GM12873 (cell line): ENCODE results near the gene MDN1.

Source experiments
- TF ChIP-seq, protein P1 (sequence below): IDR thresholded peaks from 2 replicates; pipeline ENCODE4 v1.5.1; 2012; ENCODE audit warnings: low read depth, mild to moderate bottlenecking, moderate library complexity, low read length, control low read depth; ENCODE audit not compliant: insufficient read depth; ENCODE audit errors: missing control alignments

The MDN1 gene

DNA sequence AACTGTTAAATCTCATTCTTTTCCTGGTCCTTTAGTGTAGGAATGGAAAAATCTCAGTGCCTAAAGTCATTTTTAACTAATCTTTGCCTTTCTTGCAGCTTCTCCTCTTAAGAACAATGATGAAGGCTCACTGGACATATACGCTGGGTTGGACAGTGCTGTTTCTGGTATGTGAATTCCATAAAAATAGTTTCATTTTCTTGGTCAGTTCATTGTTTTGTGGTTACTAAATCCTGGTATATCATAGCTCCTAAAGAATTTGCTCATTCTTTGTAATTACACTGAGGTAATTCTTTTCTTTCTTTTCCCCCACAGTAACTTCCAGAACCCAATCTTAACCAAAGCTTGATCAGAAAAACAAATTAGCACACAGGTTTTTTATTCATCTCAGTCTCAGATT, 33.5 kb upstream of the MDN1 start:
- TF ChIP-seq, protein P1, sequence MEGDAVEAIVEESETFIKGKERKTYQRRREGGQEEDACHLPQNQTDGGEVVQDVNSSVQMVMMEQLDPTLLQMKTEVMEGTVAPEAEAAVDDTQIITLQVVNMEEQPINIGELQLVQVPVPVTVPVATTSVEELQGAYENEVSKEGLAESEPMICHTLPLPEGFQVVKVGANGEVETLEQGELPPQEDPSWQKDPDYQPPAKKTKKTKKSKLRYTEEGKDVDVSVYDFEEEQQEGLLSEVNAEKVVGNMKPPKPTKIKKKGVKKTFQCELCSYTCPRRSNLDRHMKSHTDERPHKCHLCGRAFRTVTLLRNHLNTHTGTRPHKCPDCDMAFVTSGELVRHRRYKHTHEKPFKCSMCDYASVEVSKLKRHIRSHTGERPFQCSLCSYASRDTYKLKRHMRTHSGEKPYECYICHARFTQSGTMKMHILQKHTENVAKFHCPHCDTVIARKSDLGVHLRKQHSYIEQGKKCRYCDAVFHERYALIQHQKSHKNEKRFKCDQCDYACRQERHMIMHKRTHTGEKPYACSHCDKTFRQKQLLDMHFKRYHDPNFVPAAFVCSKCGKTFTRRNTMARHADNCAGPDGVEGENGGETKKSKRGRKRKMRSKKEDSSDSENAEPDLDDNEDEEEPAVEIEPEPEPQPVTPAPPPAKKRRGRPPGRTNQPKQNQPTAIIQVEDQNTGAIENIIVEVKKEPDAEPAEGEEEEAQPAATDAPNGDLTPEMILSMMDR = no peak

GRCh38 chr6:89843070-89843469, 23.5 kb upstream of the MDN1 start:
- TF ChIP-seq, protein P1 = no peak

DNA sequence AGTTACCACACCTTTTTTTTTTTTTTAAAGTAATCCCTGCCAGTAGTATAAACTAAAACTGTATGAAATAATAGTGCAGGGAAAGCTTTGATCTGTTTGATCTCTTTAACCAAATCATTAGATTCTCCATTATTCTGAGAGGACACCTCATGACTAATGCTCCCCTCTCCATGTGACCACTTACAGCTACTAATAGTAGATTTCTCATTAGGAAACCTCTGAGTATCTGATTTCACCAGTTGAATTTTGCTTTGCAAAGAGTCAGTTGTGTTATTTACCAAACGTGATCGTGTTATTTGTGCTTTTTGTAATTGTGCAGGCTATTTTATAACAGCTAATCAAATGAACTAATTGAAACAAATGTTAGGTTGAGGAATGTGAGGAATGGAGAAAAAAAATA, 22.6 kb upstream of the MDN1 start:
- TF ChIP-seq, protein P1 = no peak

GRCh38 chr6:89840538-89840937, 20.9 kb upstream of the MDN1 start:
- TF ChIP-seq, protein P1 = no peak

DNA sequence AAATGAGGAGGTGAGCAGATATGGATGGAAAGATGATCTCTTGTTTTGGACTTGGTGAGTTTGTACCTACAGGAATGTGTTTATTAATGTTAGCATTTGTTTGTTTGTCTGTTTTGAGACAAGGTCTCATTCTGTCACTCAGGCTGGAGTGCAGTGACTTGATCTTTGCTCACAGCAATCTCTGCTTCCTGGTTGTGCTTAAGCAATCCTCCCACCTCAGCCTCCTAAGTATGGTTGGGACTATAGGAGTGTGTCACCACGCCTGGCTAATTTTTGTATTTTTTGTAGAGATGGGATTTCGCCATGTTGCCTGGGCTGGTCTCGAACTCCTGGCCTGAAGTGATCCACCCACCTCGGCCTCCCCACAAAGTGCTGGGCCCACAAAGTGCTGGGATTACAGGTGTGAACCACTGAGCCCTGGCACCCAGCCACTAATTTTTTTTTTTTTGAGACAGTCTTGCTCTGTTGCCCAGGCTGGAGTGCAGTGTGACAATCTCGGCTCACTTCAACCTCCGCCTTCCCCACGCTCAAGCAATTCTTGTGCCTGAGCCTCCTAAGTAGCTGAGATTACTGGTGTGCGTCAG, 17.1 kb upstream of the MDN1 start:
- TF ChIP-seq, protein P1 = no peak

- TF ChIP-seq, protein P1 = no peak
Observed at GRCh38 chr6:89834884-89835792, 15.5 kb upstream of the MDN1 start.

DNA sequence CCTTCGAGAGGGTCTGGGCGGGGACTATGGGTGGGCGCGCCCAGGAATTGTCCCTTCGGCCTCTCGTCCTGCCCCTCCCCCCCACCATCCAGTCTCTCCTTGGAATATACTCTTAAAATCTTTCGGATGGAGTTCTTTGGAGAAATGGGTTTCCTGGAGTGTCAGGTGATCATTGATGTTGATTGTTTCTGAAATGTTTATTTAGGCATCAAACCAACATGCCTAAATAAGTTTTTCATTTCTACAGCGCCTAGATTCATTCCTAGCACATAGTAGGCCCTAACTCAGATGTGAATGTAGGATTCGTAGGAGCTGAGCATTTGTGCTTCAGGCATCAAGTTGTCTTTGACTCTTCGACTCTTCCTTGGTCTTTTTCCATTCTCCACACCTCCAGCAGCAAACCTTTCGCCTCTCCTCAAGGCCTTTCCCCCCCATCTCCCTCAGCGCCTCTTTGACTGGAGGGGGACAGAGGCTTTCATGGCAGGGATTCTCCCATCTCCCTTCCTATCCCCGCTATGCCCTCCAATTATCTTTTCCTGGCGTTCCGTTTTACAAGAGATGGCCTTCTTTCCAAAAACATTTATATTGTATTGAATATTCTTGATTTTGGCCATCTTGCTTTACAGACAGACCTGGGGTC, 10.7 kb upstream of the MDN1 start:
- TF ChIP-seq, protein P1 = no peak
